ENCODE results near the gene ODC1.

GRCh38 chr2:10495988-10496313 is 47.8 kb upstream of the ODC1 start:
- TF ChIP-seq POLR2A (IDR thresholded peaks at IDR 0.05; ENCODE audit: low read depth, low read length) (no peak), MXI1 (IDR thresholded peaks at IDR 0.05; ENCODE audit: borderline replicate concordance, low read depth, low read length) (no peak), USF2 (IDR thresholded peaks at IDR 0.05; ENCODE audit: low read depth, low read length) (no peak), CTCF (conservative IDR thresholded peaks at IDR 0.05; ENCODE audit: low read depth, low read length) (no peak), RCOR1 (IDR thresholded peaks at IDR 0.05; ENCODE audit: insufficient replicate concordance, low read length) (no peak), FOS (IDR thresholded peaks at IDR 0.05; ENCODE audit: low read depth, low read length) (no peak), MAZ (IDR thresholded peaks at IDR 0.05; ENCODE audit: borderline replicate concordance, low read depth, low read length) (no peak), BHLHE40 (IDR thresholded peaks at IDR 0.05; ENCODE audit: low read depth, low read length) (no peak), CEBPB (IDR thresholded peaks at IDR 0.05; ENCODE audit: low read depth, low read length) (no peak), MAFK (IDR thresholded peaks at IDR 0.05; ENCODE audit: low read depth, low read length) (no peak), RFX5 (IDR thresholded peaks at IDR 0.05; ENCODE audit: low read depth, low read length) (no peak)

Data from IMR-90 (cell line).